Liver (tissue), 3 donors: ENCODE measurements around the gene NUP93.

Source experiments
- FOXA1 ChIP-seq: IDR thresholded peaks from 2 replicates; pipeline ENCODE4 v1.6.1; 2016; ENCODE audit warnings: antibody characterized with exemption
- GABPA ChIP-seq, 2 donors: IDR thresholded peaks in 1 of 2; conservative IDR thresholded peaks in 1 of 2; 2 replicates each; pipeline ENCODE4 v1.6.1; 2016; ENCODE audit warnings: antibody characterized with exemption in 2 of 2, mild to moderate bottlenecking in 1 of 2, moderate library complexity in 1 of 2
- HNF4G ChIP-seq: IDR thresholded peaks from 2 replicates; pipeline ENCODE4 v1.6.1; 2016; ENCODE audit warnings: antibody characterized with exemption
- JUND ChIP-seq, 2 donors: IDR thresholded peaks; 2 replicates each; pipeline ENCODE4 v1.6.1; 2016; ENCODE audit warnings: antibody characterized with exemption in 2 of 2
- SP1 ChIP-seq: IDR thresholded peaks from 2 replicates; pipeline ENCODE4 v1.6.1; 2018; ENCODE audit warnings: antibody characterized with exemption, mild to moderate bottlenecking
- TAF1 ChIP-seq: conservative IDR thresholded peaks from 2 replicates; pipeline ENCODE4 v1.6.1; 2016; ENCODE audit warnings: antibody characterized with exemption, mild to moderate bottlenecking
- TF ChIP-seq, protein P1 (sequence below): fragments of 150-350 bp; IDR thresholded peaks from 2 replicates; pipeline ENCODE4 v1.5.1; 2017; ENCODE audit warnings: improper control_type of control experiment, low read depth, low read length; ENCODE audit not compliant: missing input control
- TF ChIP-seq, protein P2 (sequence below): IDR thresholded peaks from 2 replicates; pipeline ENCODE4 v1.6.1; 2016; ENCODE audit warnings: antibody characterized with exemption
- TF ChIP-seq, protein P3 (sequence below): IDR thresholded peaks from 2 replicates; pipeline ENCODE4 v1.6.1; 2016; ENCODE audit warnings: antibody characterized with exemption, mild to moderate bottlenecking
- TF ChIP-seq, protein P4 (sequence below): IDR thresholded peaks from 2 replicates; pipeline ENCODE4 v1.6.1; 2016; ENCODE audit warnings: antibody characterized with exemption
- donor health status: healthy.
- donor health status: healthy.

DNA sequence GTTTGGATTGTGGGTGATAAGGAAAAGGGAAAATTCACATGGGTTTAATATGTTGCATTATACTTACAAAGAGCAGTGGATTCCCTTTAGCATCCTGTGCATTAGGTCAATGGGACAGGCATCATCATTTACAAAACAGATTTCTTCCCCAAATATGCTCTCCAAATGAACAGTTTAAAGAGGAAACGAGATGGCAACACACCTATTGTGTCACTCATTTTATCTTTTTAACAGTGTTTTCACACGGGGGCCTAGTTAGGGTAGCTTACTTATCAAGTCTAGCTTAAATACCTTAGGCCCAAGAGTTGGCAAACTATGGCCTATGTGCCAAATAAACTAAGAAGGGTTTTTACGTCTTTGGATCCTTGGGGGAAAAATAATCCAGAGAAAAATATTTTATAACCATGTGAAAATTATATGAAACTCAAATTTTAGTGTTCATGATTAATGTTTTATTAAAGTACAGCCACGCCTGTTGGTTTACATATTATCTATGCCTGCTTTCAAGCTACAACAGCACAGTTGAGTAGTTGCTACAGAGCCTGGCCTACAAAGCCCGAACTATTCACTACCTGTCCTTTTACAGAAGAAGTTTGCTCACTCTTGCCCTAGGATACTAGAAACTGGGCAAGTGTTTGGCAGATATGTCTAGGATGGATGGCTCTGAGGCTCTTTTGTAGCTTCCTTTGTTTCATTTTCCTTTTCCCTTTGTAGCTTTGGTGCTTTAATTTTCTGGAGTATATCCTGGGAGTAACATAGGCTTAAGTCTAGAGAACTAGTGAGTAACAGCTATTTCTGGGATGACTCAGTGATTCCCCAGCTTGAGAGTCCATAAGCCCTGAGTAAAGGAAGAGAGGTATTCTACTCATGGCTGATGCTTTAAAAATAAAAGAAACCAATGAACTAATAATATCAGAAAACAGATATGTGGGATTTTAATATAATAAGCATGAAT lies 12.4 kb downstream of the NUP93 start:
- TF ChIP-seq SP1 (no peak), TAF1 (no peak), FOXA1 (no peak), HNF4G (no peak), GABPA (IDR thresholded peaks at IDR 0.05 in 1 of 2, conservative IDR thresholded peaks at IDR 0.05 in 1 of 2) (no peak), JUND (IDR thresholded peaks at IDR 0.05) (no peak)
- TF ChIP-seq, protein P1, sequence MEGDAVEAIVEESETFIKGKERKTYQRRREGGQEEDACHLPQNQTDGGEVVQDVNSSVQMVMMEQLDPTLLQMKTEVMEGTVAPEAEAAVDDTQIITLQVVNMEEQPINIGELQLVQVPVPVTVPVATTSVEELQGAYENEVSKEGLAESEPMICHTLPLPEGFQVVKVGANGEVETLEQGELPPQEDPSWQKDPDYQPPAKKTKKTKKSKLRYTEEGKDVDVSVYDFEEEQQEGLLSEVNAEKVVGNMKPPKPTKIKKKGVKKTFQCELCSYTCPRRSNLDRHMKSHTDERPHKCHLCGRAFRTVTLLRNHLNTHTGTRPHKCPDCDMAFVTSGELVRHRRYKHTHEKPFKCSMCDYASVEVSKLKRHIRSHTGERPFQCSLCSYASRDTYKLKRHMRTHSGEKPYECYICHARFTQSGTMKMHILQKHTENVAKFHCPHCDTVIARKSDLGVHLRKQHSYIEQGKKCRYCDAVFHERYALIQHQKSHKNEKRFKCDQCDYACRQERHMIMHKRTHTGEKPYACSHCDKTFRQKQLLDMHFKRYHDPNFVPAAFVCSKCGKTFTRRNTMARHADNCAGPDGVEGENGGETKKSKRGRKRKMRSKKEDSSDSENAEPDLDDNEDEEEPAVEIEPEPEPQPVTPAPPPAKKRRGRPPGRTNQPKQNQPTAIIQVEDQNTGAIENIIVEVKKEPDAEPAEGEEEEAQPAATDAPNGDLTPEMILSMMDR: no peak
- TF ChIP-seq, protein P2, sequence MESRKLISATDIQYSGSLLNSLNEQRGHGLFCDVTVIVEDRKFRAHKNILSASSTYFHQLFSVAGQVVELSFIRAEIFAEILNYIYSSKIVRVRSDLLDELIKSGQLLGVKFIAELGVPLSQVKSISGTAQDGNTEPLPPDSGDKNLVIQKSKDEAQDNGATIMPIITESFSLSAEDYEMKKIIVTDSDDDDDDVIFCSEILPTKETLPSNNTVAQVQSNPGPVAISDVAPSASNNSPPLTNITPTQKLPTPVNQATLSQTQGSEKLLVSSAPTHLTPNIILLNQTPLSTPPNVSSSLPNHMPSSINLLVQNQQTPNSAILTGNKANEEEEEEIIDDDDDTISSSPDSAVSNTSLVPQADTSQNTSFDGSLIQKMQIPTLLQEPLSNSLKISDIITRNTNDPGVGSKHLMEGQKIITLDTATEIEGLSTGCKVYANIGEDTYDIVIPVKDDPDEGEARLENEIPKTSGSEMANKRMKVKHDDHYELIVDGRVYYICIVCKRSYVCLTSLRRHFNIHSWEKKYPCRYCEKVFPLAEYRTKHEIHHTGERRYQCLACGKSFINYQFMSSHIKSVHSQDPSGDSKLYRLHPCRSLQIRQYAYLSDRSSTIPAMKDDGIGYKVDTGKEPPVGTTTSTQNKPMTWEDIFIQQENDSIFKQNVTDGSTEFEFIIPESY: no peak
- TF ChIP-seq, protein P3, sequence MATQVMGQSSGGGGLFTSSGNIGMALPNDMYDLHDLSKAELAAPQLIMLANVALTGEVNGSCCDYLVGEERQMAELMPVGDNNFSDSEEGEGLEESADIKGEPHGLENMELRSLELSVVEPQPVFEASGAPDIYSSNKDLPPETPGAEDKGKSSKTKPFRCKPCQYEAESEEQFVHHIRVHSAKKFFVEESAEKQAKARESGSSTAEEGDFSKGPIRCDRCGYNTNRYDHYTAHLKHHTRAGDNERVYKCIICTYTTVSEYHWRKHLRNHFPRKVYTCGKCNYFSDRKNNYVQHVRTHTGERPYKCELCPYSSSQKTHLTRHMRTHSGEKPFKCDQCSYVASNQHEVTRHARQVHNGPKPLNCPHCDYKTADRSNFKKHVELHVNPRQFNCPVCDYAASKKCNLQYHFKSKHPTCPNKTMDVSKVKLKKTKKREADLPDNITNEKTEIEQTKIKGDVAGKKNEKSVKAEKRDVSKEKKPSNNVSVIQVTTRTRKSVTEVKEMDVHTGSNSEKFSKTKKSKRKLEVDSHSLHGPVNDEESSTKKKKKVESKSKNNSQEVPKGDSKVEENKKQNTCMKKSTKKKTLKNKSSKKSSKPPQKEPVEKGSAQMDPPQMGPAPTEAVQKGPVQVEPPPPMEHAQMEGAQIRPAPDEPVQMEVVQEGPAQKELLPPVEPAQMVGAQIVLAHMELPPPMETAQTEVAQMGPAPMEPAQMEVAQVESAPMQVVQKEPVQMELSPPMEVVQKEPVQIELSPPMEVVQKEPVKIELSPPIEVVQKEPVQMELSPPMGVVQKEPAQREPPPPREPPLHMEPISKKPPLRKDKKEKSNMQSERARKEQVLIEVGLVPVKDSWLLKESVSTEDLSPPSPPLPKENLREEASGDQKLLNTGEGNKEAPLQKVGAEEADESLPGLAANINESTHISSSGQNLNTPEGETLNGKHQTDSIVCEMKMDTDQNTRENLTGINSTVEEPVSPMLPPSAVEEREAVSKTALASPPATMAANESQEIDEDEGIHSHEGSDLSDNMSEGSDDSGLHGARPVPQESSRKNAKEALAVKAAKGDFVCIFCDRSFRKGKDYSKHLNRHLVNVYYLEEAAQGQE: no peak
- TF ChIP-seq, protein P4, sequence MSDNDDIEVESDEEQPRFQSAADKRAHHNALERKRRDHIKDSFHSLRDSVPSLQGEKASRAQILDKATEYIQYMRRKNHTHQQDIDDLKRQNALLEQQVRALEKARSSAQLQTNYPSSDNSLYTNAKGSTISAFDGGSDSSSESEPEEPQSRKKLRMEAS: no peak
